ENCODE data around the gene CRY2.

DNA sequence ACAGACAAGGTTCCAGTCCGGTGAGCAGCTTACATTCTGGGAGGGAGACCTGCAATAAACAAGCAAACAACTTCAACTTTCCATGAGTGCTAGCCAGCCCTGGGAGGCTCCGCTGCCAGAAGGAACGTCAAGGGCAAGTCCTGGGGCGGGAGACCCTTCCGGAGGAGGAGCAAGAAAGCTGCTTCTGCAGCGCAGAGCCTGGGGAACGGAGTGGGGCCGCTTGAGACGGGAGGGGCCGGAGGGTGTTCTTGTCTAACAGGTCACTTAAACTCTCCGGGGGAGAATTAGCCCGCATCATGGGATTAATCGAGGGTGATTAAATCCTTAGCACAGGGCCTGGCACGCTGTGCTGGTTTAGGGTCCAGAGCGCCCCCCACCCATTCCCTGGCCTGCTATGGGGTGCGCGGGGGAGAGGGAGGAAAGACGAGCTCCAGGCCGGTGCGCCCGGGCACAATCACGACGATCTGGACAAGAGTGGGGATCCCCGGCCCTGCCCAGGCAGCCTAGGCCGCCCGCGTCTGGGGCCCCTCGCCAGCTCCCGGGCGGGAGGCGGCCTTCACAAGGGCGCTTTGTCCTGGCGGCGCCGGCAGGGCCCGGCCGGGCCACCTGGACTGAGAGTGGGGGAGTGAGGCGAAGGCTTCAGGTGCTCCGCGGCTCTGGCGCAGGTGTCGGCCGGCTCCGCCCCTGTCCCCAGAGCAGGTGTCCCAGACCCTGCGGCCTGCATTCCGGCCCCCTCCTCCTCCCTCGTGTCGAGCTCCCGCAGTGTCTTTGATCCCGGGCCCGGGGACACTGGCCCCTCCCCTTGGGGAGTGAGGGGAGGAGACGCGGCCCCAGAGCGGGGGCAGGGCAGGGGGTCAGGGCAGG lies 74.5 kb downstream of the CRY2 start:
- TF ChIP-seq, protein P1, sequence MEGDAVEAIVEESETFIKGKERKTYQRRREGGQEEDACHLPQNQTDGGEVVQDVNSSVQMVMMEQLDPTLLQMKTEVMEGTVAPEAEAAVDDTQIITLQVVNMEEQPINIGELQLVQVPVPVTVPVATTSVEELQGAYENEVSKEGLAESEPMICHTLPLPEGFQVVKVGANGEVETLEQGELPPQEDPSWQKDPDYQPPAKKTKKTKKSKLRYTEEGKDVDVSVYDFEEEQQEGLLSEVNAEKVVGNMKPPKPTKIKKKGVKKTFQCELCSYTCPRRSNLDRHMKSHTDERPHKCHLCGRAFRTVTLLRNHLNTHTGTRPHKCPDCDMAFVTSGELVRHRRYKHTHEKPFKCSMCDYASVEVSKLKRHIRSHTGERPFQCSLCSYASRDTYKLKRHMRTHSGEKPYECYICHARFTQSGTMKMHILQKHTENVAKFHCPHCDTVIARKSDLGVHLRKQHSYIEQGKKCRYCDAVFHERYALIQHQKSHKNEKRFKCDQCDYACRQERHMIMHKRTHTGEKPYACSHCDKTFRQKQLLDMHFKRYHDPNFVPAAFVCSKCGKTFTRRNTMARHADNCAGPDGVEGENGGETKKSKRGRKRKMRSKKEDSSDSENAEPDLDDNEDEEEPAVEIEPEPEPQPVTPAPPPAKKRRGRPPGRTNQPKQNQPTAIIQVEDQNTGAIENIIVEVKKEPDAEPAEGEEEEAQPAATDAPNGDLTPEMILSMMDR (IDR thresholded peaks at IDR 0.05) = no peak
- no peak for TF ChIP-seq POLR2A (IDR thresholded peaks at IDR 0.05)
